ENCODE measurements around the gene CORO6. TPM values are rescaled to one million over a fixed set of nuclear protein-coding genes. Genes with fewer than 3 reads are reported as not detected.
A peak's percentile ranks its signal among the peaks of the same experiment; 100 is the strongest.

Gene CORO6
- total RNA-seq, 2 donors from 2014 or later = 1.7 to 2.6 TPM

GRCh38 chr17:29579866-29580771, 42.6 kb downstream of the CORO6 start:
- ATAC-seq (peak; percentile 99), DNase-seq (peak; percentile 76 to 90 (median 80))
- no peaks in the 10 kb centered on the region for H3K9me3 ChIP-seq (ENCODE audit: control insufficient read depth, low read length, poor library complexity, severe bottlenecking)
- peak overlapping the region; percentile 72 for H3K27ac Mint-ChIP-seq
- no peaks in the 10 kb centered on the region for H3K36me3 Mint-ChIP-seq (ENCODE audit: low read depth)
- H3K4me1 Mint-ChIP-seq = peaks cover 26% of the 10 kb centered on the region
- H3K4me3 Mint-ChIP-seq = no peak overlapping the region
- H3K27me3 Mint-ChIP-seq = no peaks in the 10 kb centered on the region

- H3K36me3 Mint-ChIP-seq (ENCODE audit: low read depth) = no peaks in the 10 kb centered on the region
- H3K27me3 Mint-ChIP-seq = no peaks in the 10 kb centered on the region
- peaks cover 19% of the 10 kb centered on the region for H3K4me1 Mint-ChIP-seq
- peak overlapping the region; percentile 41 for H3K27ac Mint-ChIP-seq
- DNase-seq = no peak
- H3K4me3 Mint-ChIP-seq = no peak overlapping the region
- no peaks in the 10 kb centered on the region for H3K9me3 ChIP-seq (ENCODE audit: control insufficient read depth, low read length, poor library complexity, severe bottlenecking)
- no peak for ATAC-seq
Observed at GRCh38 chr17:29578626-29579485, 43.9 kb downstream of the CORO6 start.

GRCh38 chr17:29577385-29578211, 45.1 kb downstream of the CORO6 start:
- Mint-ChIP-seq H3K27me3 (no peaks in the 10 kb centered on the region), H3K4me3 (no peak overlapping the region), H3K36me3 (ENCODE audit: low read depth) (no peaks in the 10 kb centered on the region), H3K4me1 (peaks cover 21% of the 10 kb centered on the region), H3K27ac (peak overlapping the region; percentile 41)
- H3K9me3 ChIP-seq (ENCODE audit: control insufficient read depth, low read length, poor library complexity, severe bottlenecking) = no peaks in the 10 kb centered on the region
- ATAC-seq (no peak), DNase-seq (no peak)

- DNase-seq (no peak), ATAC-seq (no peak)
- H3K4me3 Mint-ChIP-seq = no peak overlapping the region
- H3K27ac Mint-ChIP-seq = no peak overlapping the region
- no peaks in the 10 kb centered on the region for H3K36me3 Mint-ChIP-seq (ENCODE audit: low read depth)
- H3K9me3 ChIP-seq (ENCODE audit: control insufficient read depth, low read length, poor library complexity, severe bottlenecking) = no peaks in the 10 kb centered on the region
- H3K27me3 Mint-ChIP-seq = no peaks in the 10 kb centered on the region
- H3K4me1 Mint-ChIP-seq = peaks cover 17% of the 10 kb centered on the region
Observed at GRCh38 chr17:29577001-29577370, 45.7 kb downstream of the CORO6 start.

GRCh38 chr17:29576214-29577000, 46.3 kb downstream of the CORO6 start:
- H3K36me3 Mint-ChIP-seq (ENCODE audit: low read depth) = no peaks in the 10 kb centered on the region
- H3K4me1 Mint-ChIP-seq = peaks cover 17% of the 10 kb centered on the region
- no peaks in the 10 kb centered on the region for H3K27me3 Mint-ChIP-seq
- no peak for ATAC-seq
- H3K9me3 ChIP-seq (ENCODE audit: control insufficient read depth, low read length, poor library complexity, severe bottlenecking) = no peaks in the 10 kb centered on the region
- no peak overlapping the region for H3K4me3 Mint-ChIP-seq
- no peak overlapping the region for H3K27ac Mint-ChIP-seq
- DNase-seq = no peak

GRCh38 chr17:29575511-29576213, 47.0 kb downstream of the CORO6 start:
- H3K9me3 ChIP-seq (ENCODE audit: control insufficient read depth, low read length, poor library complexity, severe bottlenecking) = no peaks in the 10 kb centered on the region
- no peak overlapping the region for H3K4me3 Mint-ChIP-seq
- peaks cover 23% of the 10 kb centered on the region for H3K4me1 Mint-ChIP-seq
- no peak for ATAC-seq
- H3K36me3 Mint-ChIP-seq (ENCODE audit: low read depth) = peaks cover 1% of the 10 kb centered on the region
- no peaks in the 10 kb centered on the region for H3K27me3 Mint-ChIP-seq
- no peak overlapping the region for H3K27ac Mint-ChIP-seq
- no peak for DNase-seq

- Mint-ChIP-seq H3K36me3 (ENCODE audit: low read depth) (peaks cover 2% of the 10 kb centered on the region), H3K27me3 (no peaks in the 10 kb centered on the region), H3K4me1 (peaks cover 21% of the 10 kb centered on the region), H3K4me3 (no peak overlapping the region), H3K27ac (no peak overlapping the region)
- no peak for ATAC-seq
- DNase-seq = no peak
- H3K9me3 ChIP-seq (ENCODE audit: control insufficient read depth, low read length, poor library complexity, severe bottlenecking) = no peaks in the 10 kb centered on the region
Observed at GRCh38 chr17:29574732-29575510, 47.8 kb downstream of the CORO6 start.

- ATAC-seq (no peak), DNase-seq (no peak)
- Mint-ChIP-seq H3K4me1 (peaks cover 23% of the 10 kb centered on the region), H3K27me3 (no peaks in the 10 kb centered on the region), H3K36me3 (ENCODE audit: low read depth) (peaks cover 2% of the 10 kb centered on the region), H3K4me3 (no peak overlapping the region), H3K27ac (no peak overlapping the region)
- no peaks in the 10 kb centered on the region for H3K9me3 ChIP-seq (ENCODE audit: control insufficient read depth, low read length, poor library complexity, severe bottlenecking)
Observed at GRCh38 chr17:29573871-29574731, 48.6 kb downstream of the CORO6 start.

- Mint-ChIP-seq H3K36me3 (ENCODE audit: low read depth) (peaks cover 2% of the 10 kb centered on the region), H3K4me3 (no peak overlapping the region), H3K27me3 (no peaks in the 10 kb centered on the region), H3K4me1 (peaks cover 25% of the 10 kb centered on the region), H3K27ac (no peak overlapping the region)
- ATAC-seq = no peak
- DNase-seq = no peak
- no peaks in the 10 kb centered on the region for H3K9me3 ChIP-seq (ENCODE audit: control insufficient read depth, low read length, poor library complexity, severe bottlenecking)
Observed at GRCh38 chr17:29573558-29573869, 49.2 kb downstream of the CORO6 start.

- Mint-ChIP-seq H3K4me1 (peaks cover 24% of the 10 kb centered on the region), H3K36me3 (ENCODE audit: low read depth) (peaks cover 2% of the 10 kb centered on the region), H3K27ac (no peak overlapping the region), H3K4me3 (no peak overlapping the region), H3K27me3 (no peaks in the 10 kb centered on the region)
- DNase-seq = peak; percentile 43 to 56 (median 47)
- peak; percentile 33 for ATAC-seq
- no peaks in the 10 kb centered on the region for H3K9me3 ChIP-seq (ENCODE audit: control insufficient read depth, low read length, poor library complexity, severe bottlenecking)
Observed at GRCh38 chr17:29572691-29573557, 49.8 kb downstream of the CORO6 start.
